Measurements from ENCODE around the gene RNASE2. TPM values are rescaled to one million over a fixed set of nuclear protein-coding genes. Genes with fewer than 3 reads are reported as not detected.
"Not testable (repeated sequence)": the region's sequence is repeated elsewhere in the genome, so short reads cannot be mapped to it uniquely, and the experiment has no call there.

RNASE2 gene
- total and polyA plus RNA-seq, 8 donors, result 1.00 to 1.3 (median 1.2) TPM; not detected in 5

DNA sequence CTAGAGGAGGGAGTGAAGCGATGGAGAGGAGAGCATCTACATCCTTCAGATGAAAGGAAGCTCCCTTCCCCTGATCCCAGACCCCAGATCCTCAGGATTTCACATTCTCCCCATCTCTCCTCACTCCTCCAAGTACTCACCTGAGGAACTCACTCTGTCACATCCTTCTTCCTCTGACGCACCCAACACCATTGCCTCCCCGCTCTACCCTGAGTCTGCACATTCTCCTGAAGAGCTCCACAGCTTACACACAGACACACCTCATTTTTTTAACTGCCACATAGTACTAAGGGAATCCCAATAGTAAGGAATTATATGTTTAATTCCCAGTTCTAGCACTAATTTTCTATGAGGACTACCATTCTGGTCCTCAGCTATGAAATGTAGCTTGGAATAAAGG is 18.2 kb downstream of the RNASE2 start:
- no peaks in the 10 kb centered on the region for H3K9me3 ChIP-seq
- intact Hi-C loops (cut with DNase I; ENCODE audit: low total_unique reads), result no loop called here
- peaks cover 0 to 4% (median 0%) of the 10 kb centered on the region in 3 donors for H3K27me3 ChIP-seq
- no peaks in the 10 kb centered on the region for H3K36me3 ChIP-seq
- no peak for DNase-seq
- peaks cover 0 to 18% (median 15%) of the 10 kb centered on the region in 4 donors for H3K4me1 ChIP-seq
- TF ChIP-seq POLR2AphosphoS5 (IDR thresholded peaks at IDR 0.05) (no peak), EP300 (IDR thresholded peaks at IDR 0.05) (no peak), POLR2A (IDR thresholded peaks at IDR 0.05) (no peak)
- TF ChIP-seq, protein P1, sequence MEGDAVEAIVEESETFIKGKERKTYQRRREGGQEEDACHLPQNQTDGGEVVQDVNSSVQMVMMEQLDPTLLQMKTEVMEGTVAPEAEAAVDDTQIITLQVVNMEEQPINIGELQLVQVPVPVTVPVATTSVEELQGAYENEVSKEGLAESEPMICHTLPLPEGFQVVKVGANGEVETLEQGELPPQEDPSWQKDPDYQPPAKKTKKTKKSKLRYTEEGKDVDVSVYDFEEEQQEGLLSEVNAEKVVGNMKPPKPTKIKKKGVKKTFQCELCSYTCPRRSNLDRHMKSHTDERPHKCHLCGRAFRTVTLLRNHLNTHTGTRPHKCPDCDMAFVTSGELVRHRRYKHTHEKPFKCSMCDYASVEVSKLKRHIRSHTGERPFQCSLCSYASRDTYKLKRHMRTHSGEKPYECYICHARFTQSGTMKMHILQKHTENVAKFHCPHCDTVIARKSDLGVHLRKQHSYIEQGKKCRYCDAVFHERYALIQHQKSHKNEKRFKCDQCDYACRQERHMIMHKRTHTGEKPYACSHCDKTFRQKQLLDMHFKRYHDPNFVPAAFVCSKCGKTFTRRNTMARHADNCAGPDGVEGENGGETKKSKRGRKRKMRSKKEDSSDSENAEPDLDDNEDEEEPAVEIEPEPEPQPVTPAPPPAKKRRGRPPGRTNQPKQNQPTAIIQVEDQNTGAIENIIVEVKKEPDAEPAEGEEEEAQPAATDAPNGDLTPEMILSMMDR (IDR thresholded peaks at IDR 0.05), result no peak
- H3K4me3 ChIP-seq, result no peak overlapping the region
- no peak overlapping the region for H3K27ac ChIP-seq
- WGBS, 5 donors, result 89 to 99% (median 95%) methylated on average over 3 of the region's 3 CpGs

DNA sequence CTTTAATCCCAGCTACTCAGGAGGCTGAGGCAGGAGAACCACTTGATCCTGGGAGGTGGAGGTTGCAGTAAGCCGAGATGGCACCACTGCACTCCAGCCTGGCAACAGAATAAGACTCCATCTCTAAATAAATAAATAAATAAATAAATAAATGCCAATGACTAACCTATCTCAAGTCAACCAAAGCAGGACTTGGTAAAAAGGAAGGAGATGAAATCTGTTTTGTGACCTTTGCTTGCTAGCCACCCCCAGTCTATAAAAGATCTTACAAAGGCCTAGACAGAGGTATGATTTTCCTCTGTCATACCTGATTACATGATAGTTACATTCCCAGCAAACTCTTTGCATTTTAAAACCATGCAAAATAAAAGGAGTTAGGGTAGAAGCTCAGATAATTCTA is 21.0 kb downstream of the RNASE2 start:
- Histone ChIP-seq H3K36me3 (no peaks in the 10 kb centered on the region), H3K27me3 (peaks cover 0 to 4% (median 0%) of the 10 kb centered on the region in 3 donors), H3K4me3 (no peak overlapping the region), H3K9me3 (no peaks in the 10 kb centered on the region), H3K27ac (no peak overlapping the region), H3K4me1 (peaks cover 0 to 12% (median 5%) of the 10 kb centered on the region in 4 donors)
- intact Hi-C loops (cut with DNase I; ENCODE audit: low total_unique reads), result no loop called here
- WGBS, 5 donors, result 87 to 96% (median 94%) methylated on average over 1 of the region's 1 CpG
- no peak for TF ChIP-seq POLR2AphosphoS5 (IDR thresholded peaks at IDR 0.05)
- TF ChIP-seq, protein P1 (IDR thresholded peaks at IDR 0.05), result no peak
- TF ChIP-seq POLR2A (IDR thresholded peaks at IDR 0.05), result no peak
- DNase-seq, result no peak

DNA sequence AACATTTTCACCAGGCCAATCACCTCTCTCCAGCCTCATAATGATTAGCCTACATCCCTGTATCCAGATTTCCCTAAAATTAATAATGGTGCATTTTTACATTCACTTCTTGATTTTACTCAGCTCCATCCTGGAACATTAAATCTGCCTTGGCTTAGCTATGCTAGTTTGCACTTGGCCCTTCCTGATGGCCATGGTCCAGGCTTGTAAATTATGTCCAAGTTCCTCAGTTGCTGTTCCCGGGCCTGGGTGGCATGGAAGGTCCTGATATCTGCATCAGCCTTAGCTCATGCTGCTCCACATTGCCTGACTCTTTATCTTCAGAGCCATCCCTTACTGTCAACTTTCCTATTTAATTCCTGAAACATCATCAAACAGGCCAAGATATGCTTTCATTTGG is 23.4 kb downstream of the RNASE2 start:
- Histone ChIP-seq H3K36me3 (no peaks in the 10 kb centered on the region), H3K27ac (no peak overlapping the region), H3K4me3 (no peak overlapping the region), H3K27me3 (no peaks in the 10 kb centered on the region), H3K4me1 (peaks cover 0 to 6% (median 0%) of the 10 kb centered on the region in 4 donors), H3K9me3 (no peaks in the 10 kb centered on the region)
- no peak for DNase-seq
- 19 to 47% (median 30%) methylated on average over 1 of the region's 1 CpG for whole genome bisulfite sequencing, 5 donors
- intact Hi-C loops (cut with DNase I; ENCODE audit: low total_unique reads), result no loop called here
- TF ChIP-seq EP300 (IDR thresholded peaks at IDR 0.05) (no peak), POLR2AphosphoS5 (IDR thresholded peaks at IDR 0.05) (no peak), POLR2A (IDR thresholded peaks at IDR 0.05) (no peak)
- TF ChIP-seq, protein P1 (IDR thresholded peaks at IDR 0.05), result no peak

DNA sequence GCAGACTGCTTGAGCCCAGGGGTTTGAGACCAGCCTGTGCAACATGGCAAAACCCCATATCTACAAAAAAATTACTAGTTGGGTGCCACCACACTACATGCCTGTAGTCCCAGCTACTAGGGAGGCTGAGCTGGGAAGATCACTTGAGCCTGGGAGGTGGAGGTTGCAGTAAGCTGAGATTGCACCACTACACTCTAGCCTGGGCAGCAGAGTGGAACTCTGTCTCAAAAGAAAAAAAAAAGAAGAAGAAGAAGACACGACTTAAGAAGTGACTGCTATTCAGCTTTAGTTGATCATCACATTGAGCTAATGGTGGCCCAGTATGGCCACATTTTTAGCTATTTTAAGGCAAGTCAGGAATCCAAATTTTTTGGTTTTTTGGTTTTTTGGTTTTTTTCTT is 25.6 kb downstream of the RNASE2 start:
- intact Hi-C loops (cut with DNase I; ENCODE audit: low total_unique reads), result no loop called here
- 70 to 89% (median 73%) methylated on average over 1 of the region's 1 CpG for WGBS, 5 donors

DNA sequence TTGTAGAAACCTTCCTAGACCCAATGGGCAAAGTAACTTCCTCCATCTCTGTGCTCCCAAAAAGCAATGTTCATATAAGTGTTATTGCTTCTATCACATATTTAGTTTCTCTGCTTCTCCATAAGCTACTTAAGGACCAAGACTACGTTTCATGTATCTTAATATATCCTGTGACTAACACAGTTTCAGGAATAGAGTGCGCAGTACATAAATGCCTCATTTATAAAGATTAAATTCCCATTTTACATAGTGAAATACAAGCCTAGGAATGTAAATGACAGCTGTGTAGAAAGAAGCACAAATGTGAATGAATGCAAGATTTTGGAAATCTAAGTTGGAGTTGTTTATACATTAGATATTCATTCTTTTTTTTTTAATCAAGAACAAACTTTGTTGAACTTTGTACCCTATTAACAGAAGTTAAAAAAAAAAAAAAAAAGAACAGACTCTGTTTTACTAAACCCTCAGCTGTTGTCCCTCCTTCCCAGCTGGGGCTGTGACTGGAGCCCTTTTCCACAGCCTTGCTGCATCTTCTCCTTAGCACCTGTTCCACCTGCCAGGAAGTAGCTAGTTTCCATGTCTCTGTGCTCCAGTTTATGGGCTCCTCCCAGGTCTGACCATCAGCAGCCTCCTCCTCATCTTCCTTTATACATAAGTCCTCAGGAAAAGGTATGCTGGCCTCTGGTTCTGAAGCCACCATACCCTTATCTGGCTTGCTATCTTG is 27.5 kb downstream of the RNASE2 start:
- Histone ChIP-seq H3K27me3 (no peaks in the 10 kb centered on the region), H3K4me3 (no peak overlapping the region), H3K27ac (no peak overlapping the region), H3K36me3 (no peaks in the 10 kb centered on the region), H3K4me1 (peaks cover 0 to 5% (median 0%) of the 10 kb centered on the region in 4 donors), H3K9me3 (no peaks in the 10 kb centered on the region)
- 47 to 61% (median 52%) methylated on average over 2 of the region's 2 CpGs for WGBS, 5 donors
- no peak for DNase-seq
- intact Hi-C loops (cut with DNase I; ENCODE audit: low total_unique reads), result no loop called here
- TF ChIP-seq, protein P1 (IDR thresholded peaks at IDR 0.05), result no peak
- no peak for TF ChIP-seq POLR2AphosphoS5 (IDR thresholded peaks at IDR 0.05)
- no peak for TF ChIP-seq POLR2A (IDR thresholded peaks at IDR 0.05)
- no peak for TF ChIP-seq EP300 (IDR thresholded peaks at IDR 0.05)

More for the DNA sequence above, 25.6 kb downstream of the RNASE2 start:
- no peak for DNase-seq
- Histone ChIP-seq H3K4me3 (no peak overlapping the region), H3K27ac (no peak overlapping the region), H3K9me3 (no peaks in the 10 kb centered on the region), H3K27me3 (no peaks in the 10 kb centered on the region), H3K36me3 (no peaks in the 10 kb centered on the region), H3K4me1 (no peaks in the 10 kb centered on the region)
- no peak for TF ChIP-seq POLR2A (IDR thresholded peaks at IDR 0.05)

DNA sequence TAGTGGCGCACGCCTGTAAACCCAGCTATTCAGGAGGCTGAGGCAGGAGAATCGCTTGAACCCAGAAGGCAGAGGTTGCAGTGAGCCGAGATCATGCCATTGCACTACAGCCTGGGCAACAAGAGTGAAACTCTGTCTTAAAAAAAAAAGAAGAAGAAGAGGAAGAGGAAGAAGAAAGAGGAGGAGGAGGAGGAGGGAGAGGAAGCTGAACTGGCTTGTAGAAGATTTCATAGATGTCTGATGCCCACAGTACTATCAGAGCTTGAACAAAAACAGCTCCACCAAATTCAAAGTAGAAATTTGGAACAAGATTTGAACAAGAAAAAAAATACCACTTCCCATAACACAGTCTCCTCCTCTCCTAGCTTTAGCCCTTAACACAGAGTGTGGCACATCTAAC is 30.4 kb downstream of the RNASE2 start:
- DNase-seq; H3K36me3 ChIP-seq; H3K9me3 ChIP-seq; intact Hi-C loops (cut with DNase I; ENCODE audit: low total_unique reads); H3K27me3 ChIP-seq; H3K27ac ChIP-seq; H3K4me3 ChIP-seq: not testable (repeated sequence)
- H3K4me1 ChIP-seq, result peaks cover 4 to 20% (median 14%) of the 10 kb centered on the region in 4 donors
- WGBS, 5 donors, result 90 to 96% (median 93%) methylated on average over 4 of the region's 4 CpGs

Measured in stomach (tissue), 9 donors.